ENCODE data around the gene GNA14. TPM values are rescaled to one million over a fixed set of nuclear protein-coding genes. Genes with fewer than 3 reads are reported as not detected.

GNA14 gene
- total RNA-seq, 1 donor from 2014 or later: 0.32 TPM

- no peak overlapping the region for H3K27ac Mint-ChIP-seq (ENCODE audit: unreplicated experiment)
- peaks cover 5% of the 10 kb centered on the region for H3K36me3 Mint-ChIP-seq (ENCODE audit: unreplicated experiment)
- DNase-seq: no peak
- peaks cover 2% of the 10 kb centered on the region for H3K9me3 Mint-ChIP-seq (ENCODE audit: unreplicated experiment)
- H3K4me1 Mint-ChIP-seq (ENCODE audit: low read depth, unreplicated experiment): peaks cover 11% of the 10 kb centered on the region
- H3K27me3 Mint-ChIP-seq (ENCODE audit: unreplicated experiment): peaks cover 4% of the 10 kb centered on the region
- H3K4me3 Mint-ChIP-seq (ENCODE audit: unreplicated experiment): no peak overlapping the region
- no peak for TF ChIP-seq CTCF (IDR thresholded peaks at IDR 0.05; ENCODE audit: partially characterized antibody, unreplicated experiment)
Observed at GRCh38 chr9:77429928-77430327, 218.2 kb downstream of the GNA14 start.

DNA sequence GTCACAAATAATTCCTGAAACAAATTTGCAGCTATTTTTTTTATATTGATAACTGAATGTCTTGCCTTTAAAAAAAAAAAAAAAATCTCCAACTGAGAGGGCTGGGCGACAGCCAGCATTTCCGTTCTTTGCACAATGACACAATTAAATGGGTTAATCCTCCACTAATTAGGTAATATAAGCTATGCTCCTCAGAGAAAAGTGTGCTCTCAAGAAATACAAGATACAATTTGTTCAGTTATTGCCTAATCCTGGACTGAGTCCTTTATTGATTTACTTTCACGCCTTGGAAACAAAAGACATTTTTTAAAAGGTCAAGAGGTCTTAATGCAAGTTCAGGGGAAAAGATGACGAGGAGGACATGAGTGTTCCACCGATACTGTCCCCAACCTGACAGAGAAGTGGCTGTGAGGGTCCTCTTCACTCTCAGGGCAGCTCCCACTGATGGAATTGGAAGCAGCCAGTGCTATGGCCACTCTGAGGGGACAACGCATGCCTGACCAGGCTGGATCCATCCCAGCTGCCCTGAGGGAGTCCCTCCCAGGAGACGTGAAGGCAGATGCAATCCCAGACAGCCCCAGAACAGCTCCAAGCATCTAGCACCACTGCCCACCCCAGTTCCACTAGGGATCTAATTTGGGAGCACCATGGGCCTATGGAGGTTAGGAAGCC lies 220.7 kb downstream of the GNA14 start:
- peak; percentile 62 for DNase-seq
- TF ChIP-seq CTCF (IDR thresholded peaks at IDR 0.05; ENCODE audit: partially characterized antibody, unreplicated experiment): no peak
- Mint-ChIP-seq H3K4me1 (ENCODE audit: low read depth, unreplicated experiment) (peaks cover 12% of the 10 kb centered on the region), H3K4me3 (ENCODE audit: unreplicated experiment) (peak overlapping the region; percentile 30), H3K9me3 (ENCODE audit: unreplicated experiment) (no peaks in the 10 kb centered on the region), H3K36me3 (ENCODE audit: unreplicated experiment) (no peaks in the 10 kb centered on the region), H3K27ac (ENCODE audit: unreplicated experiment) (peak overlapping the region; percentile 28), H3K27me3 (ENCODE audit: unreplicated experiment) (no peaks in the 10 kb centered on the region)

- Mint-ChIP-seq H3K4me1 (ENCODE audit: low read depth, unreplicated experiment) (peaks cover 15% of the 10 kb centered on the region), H3K27me3 (ENCODE audit: unreplicated experiment) (no peaks in the 10 kb centered on the region), H3K4me3 (ENCODE audit: unreplicated experiment) (no peak overlapping the region), H3K9me3 (ENCODE audit: unreplicated experiment) (no peaks in the 10 kb centered on the region), H3K27ac (ENCODE audit: unreplicated experiment) (no peak overlapping the region), H3K36me3 (ENCODE audit: unreplicated experiment) (no peaks in the 10 kb centered on the region)
- DNase-seq: no peak
- no peak for TF ChIP-seq CTCF (IDR thresholded peaks at IDR 0.05; ENCODE audit: partially characterized antibody, unreplicated experiment)
Observed at GRCh38 chr9:77426712-77427111, 221.4 kb downstream of the GNA14 start.

GRCh38 chr9:77424993-77425392 lies 223.1 kb downstream of the GNA14 start:
- TF ChIP-seq CTCF (IDR thresholded peaks at IDR 0.05; ENCODE audit: partially characterized antibody, unreplicated experiment): no peak
- Mint-ChIP-seq H3K4me1 (ENCODE audit: low read depth, unreplicated experiment) (peaks cover 15% of the 10 kb centered on the region), H3K27me3 (ENCODE audit: unreplicated experiment) (no peaks in the 10 kb centered on the region), H3K27ac (ENCODE audit: unreplicated experiment) (no peak overlapping the region), H3K9me3 (ENCODE audit: unreplicated experiment) (no peaks in the 10 kb centered on the region), H3K4me3 (ENCODE audit: unreplicated experiment) (no peak overlapping the region), H3K36me3 (ENCODE audit: unreplicated experiment) (no peaks in the 10 kb centered on the region)
- no peak for DNase-seq

DNA sequence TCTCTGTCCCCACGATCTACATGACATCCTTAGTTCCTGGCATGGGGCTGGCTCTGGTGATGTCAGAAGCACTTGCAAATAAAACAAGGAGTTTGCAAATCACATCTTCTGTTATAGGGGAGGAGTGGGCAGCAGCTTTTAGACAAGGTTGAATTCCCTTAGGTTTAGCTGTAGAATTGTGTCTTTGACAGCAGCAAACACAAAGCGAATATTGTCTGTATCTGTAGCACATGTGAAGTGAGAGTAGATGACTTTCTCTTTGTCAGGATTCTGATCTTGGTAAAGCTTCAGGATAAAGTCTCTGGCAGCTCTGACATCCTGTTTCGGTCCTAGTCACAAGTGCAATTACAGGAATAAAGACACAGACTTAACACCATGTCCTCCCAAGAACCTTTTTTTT lies 224.3 kb downstream of the GNA14 start:
- no peaks in the 10 kb centered on the region for H3K27me3 Mint-ChIP-seq (ENCODE audit: unreplicated experiment)
- peaks cover 15% of the 10 kb centered on the region for H3K4me1 Mint-ChIP-seq (ENCODE audit: low read depth, unreplicated experiment)
- H3K36me3 Mint-ChIP-seq (ENCODE audit: unreplicated experiment): no peaks in the 10 kb centered on the region
- no peak overlapping the region for H3K4me3 Mint-ChIP-seq (ENCODE audit: unreplicated experiment)
- no peak for DNase-seq
- no peak overlapping the region for H3K27ac Mint-ChIP-seq (ENCODE audit: unreplicated experiment)
- H3K9me3 Mint-ChIP-seq (ENCODE audit: unreplicated experiment): no peaks in the 10 kb centered on the region
- no peak for TF ChIP-seq CTCF (IDR thresholded peaks at IDR 0.05; ENCODE audit: partially characterized antibody, unreplicated experiment)

All from glutamatergic neuron (in vitro differentiated cells).